H4 (cell line): ENCODE results near the gene SLC13A1. TPM values are rescaled to one million over a fixed set of nuclear protein-coding genes. Genes with fewer than 3 reads are reported as not detected.

ENCODE experiments used
- DNase-seq: peaks from one replicate; pipeline ENCODE4 v3.0.0-alpha.2; 2015; ENCODE audit warnings: low spot score
- total RNA-seq: library from RNA; depleted of rRNA; stranded (reverse); fragments of >200 nt; shearing (Covaris generic); gene quantifications from 2 replicates; pipeline ENCODE4 v1.2.3, GENCODE V29; 2014

The SLC13A1 gene
- total RNA-seq, 1 experiment from 2014 or later, result not detected

DNA sequence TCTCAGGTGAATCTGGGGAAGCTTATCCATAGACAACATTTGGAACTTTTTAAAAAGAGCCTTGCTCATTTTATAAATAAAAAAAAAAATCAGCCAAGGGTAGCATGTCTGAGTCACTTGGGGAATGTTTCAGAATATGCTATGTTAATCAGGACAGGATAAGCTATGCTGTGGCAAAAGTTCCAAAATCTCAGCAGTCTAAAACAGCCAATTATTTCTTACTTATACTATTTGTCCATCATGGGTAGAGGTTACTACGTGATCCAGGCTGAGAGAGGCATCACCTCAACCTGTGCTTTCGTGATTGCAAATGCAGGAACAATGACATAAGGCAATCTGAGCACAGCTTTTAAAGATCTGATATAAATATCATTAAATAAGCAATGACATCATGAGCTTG, 6.5 kb downstream of the SLC13A1 start:
- peak; percentile 39 for DNase-seq

DNA sequence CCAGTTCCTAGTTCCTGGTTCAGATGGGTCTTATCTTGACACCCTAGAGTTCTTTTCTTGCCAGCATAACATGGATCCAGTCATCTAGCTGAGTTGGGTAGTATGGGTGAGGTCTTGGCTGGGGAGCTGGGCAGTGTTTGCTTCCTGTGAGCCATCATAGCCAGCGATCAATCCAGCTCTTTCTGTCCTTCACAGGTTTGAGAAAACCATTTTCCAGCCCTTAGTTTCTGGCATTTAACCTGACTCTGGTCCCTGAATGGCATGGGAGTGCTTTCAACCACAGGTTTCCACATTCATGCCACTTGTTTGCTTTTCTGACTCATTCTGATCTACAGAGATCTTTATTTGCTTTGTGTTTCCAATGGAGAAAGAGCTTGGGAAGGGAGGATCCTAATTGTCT, 8.6 kb downstream of the SLC13A1 start:
- DNase-seq, result peak; percentile 69

DNA sequence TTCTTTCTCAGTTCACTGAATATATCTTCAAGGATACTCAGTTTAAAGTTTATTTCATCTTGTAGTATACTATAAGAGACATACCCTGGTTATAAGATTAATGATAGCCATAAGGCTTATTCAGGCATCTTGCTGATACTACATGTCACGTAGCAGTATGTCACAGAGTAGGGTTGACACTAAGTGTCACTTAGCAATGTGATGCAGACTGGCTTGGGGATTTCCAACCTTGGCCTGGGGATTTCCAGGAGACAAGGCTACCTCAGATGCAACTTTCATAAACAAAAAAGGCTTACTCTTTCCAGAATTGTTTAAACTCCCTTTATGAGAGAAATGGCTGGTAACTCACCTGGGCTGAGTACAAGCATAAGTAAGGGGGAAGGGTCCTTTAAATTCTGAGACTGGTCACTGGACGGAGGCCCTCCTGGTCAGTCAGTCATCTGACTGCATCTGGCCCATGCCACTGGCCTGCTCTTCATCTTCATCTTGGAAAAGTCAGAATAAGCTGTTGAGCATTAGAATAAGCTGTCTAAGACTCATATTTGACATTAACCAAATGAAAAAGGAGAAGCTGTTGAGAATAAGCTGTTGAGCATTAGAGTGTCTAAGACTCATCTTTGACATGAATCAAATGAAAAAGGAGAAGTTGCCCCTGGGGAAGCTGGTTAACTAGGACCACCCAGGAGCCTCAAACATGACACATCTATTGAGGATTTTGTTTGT, 9.5 kb downstream of the SLC13A1 start:
- no peak for DNase-seq

DNA sequence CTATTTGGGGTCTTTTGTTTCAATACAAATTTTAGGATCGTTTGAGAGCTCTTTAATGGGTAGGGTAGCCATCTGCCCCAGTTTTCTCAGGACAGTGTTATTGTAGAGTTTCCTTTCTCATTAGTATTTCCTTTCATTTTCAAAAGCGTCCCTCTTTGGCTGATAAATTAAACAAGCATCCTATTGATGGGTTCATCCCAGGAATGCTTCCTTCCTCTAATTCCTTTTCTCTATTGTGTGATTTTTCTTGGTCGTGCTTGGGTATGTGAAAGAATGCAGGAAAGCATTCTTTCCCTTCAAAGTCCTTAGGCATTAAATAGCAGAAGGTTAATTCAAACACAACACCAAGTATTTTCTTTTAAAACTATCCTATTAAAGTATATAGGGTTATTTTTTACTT, 14.0 kb downstream of the SLC13A1 start:
- no peak for DNase-seq

DNA sequence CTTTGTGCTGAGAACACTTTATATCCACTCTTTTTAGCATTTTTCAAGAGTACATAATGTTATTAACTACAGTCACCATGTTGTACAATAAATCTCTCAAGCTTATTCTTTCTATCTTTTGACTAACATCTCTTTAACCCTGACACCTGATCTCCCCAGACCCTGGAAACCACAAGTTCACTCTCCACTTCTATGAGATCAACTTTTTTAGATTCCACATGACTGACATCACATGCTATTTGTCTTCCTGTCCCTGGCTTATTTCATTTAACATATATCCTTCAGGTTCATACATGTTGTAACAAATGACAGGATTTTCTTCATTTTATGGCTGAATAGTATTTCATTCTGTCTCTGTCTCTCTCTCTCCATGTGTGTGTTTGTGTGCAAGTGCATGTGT, 15.5 kb downstream of the SLC13A1 start:
- DNase-seq, result no peak

DNA sequence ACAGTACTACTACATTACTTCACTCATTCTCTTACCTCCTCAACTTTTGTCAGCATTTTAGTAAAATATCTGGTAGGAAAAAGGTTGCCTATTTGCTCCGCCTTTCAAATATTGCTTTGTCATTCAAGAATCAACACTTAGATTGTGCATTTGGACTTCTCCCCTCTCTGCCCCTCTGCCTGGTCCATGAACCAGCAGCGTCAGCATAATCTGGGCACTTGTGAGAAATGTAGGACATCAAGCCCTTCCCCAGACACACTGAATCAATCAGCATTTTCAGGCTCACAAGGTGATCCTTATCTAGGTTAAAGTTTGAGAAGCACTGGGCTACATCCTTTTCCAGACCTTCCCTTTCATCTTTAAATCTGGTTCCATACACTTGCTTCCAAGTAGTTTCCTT, 16.3 kb downstream of the SLC13A1 start:
- no peak for DNase-seq

DNA sequence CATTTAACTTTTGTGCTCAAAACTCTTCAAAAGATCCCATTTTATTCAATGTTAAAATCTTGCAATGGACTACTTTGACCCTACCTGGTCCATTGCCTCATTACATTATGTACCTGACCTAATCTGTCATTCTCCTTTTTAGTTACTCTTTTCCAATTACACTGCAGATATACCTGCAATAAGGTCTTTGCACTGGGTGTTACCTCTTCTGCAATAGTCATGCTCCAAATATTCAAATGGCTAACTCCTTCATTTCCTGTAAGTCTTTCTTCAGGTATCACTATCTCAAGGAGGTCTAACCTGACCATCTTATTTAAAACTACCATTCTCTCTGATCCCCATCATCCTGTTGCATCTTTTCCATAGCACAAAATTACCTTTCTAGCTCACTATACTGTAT, 22.3 kb downstream of the SLC13A1 start:
- DNase-seq, result no peak

DNA sequence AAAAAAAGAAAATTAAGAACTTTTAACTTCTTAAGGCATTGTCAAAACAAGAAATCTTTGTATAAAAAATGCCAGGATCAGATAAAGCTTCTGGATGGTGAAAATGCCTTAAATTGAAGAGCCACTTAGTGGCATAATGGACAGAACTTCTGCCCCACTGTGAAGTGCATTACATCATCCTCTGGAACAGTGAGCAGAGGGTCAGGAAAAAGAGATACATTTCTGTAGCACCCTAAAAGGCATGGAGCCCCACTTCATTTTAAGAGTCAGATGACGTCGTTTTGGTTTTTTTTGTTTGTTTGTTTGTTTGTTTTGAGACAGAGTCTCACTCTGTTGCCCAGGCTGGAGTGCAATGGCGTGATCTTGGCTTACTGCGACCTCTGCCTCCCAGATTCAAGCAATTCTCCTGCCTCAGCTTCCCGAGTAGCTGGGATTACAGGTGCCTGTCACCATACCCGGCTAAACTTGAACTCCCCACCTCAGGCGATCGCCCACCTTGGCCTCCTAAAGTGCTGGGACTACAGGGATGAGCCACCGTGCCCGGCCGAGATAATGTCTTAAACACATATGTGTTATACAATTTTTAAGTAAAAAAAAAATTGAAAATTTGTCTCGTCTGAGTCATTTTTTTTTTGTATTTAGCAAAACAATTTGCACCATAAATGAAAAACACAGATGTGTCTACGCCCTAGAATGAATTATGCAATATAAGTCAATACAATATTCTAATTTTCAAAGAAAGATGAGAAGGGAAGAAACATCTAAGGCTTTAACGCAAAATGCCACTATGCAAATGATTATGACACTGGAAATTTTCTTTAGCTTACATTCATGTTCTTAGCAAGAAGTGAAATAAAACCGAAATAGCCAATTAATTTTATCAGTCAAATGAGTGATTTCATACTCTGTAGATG, 29.2 kb downstream of the SLC13A1 start:
- no peak for DNase-seq

DNA sequence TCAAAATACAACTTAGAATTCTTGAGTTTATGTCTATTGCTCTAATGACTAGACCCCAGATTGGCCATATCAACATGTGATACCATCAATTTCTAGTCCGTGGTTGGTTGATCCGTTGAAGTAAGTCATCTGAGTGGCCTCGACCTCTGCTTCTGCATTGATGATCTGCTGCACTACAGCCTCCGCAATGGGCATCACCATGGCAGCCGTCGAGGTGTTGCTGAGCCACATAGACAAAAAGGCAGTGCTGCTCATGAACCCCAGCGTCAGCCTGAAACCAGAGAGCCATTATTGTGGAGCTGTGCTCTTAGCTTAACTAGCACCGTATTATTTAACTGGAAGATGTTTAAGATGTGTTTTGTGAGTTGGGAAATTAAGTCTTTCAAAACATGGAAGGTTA, 30.7 kb downstream of the SLC13A1 start:
- DNase-seq, result no peak

DNA sequence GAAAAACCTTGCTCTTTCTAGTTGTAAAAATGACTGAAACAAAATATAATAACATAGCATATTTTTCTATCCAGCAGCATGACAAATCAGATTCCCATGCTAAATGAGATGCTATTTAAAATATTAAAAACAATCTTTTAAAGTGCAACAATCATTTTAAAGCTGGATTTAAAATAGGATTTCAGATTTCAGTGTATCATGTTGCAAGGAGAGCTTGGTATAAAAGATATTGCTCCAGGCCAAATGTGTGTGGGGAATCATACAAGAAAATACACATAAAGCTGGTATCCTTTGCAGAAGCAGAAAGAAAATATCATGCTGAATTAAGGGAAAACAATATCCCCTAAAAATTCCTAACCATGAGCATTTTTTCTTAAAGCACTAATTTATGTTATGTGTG, 42.2 kb downstream of the SLC13A1 start:
- DNase-seq, result no peak

DNA sequence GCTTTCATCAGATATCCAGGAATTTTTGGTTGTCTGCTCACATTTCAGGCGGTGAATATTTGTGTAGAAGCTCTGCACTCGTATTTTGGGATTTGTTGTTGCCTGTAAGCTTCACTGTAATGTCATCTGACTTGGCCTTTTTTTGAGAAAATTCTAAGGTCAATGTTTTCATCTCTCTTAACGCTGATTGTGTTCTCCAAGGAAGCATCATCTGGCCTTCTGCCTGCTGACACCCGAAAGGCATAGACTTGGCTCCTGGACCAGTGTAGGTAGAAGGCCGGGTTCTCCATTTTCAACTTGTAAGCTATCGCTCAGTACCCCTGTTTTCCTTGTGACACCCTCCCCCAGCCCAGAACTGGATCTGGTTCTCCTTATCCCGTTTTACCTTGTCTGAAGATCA, 44.2 kb downstream of the SLC13A1 start:
- DNase-seq, result no peak

DNA sequence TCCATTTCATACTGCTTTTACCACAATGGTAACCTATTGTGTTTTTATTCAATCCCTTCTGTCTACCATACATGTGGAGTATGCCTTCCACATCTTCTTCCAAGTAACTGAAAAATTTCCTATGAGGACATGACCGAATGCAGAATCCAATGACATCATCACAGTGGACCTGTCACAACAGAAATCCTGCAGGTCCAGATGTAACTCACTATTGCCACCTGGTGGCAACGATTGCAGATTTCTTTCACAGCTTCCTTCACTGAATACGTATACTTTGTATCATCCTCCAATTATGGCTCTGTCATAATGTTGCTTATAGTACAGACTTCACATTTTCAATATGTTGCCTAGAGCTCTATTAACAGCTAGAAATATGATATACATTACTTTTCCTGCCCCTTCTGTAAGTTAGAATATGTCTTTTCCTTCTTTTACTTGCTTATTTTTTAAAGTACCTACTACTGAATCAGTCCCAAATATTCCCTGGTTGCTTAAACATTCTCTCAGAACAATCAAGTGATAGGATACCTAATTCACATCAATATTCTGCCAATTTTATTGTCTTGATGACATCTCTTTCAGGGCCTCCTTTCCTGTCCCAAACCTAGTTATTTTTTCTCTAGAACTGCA, 45.4 kb downstream of the SLC13A1 start:
- peak; percentile 87 for DNase-seq

DNA sequence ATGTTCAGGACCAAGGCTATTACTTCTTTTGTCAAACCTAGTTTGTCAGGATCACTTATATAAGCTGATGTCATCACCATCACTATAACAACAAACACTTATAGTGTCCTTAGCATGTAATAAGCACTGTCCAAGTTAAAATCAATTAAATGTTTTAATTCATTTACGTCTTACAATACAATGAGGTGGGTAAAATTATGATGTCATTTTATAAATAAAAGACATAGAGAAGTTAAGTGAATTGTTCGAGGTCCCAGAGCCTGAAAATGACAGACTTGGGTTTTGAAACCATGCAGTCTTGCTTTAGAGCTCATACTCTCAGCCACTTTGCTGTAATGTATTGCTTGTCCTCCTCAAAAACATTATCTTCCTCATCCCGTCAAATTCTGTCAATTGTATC, 48.3 kb downstream of the SLC13A1 start:
- DNase-seq, result no peak

DNA sequence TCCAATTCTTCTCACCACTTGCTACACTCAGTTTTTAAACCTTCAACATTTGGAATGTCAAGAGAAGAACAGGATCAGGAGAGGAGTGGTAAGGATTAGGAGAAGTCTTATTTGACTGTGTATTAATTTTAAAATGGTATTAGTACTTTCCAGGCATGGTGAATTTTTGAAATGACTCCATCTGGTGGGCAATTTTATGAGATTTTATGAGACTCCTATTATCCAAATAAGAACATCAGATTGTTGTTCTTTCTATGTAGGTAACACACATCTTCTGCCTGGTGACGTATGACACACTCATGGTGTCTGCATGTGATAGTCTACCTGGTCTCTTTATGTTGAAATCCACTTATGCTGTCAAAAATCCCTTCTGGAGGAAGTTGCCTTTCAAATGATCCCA, 51.0 kb downstream of the SLC13A1 start:
- no peak for DNase-seq

DNA sequence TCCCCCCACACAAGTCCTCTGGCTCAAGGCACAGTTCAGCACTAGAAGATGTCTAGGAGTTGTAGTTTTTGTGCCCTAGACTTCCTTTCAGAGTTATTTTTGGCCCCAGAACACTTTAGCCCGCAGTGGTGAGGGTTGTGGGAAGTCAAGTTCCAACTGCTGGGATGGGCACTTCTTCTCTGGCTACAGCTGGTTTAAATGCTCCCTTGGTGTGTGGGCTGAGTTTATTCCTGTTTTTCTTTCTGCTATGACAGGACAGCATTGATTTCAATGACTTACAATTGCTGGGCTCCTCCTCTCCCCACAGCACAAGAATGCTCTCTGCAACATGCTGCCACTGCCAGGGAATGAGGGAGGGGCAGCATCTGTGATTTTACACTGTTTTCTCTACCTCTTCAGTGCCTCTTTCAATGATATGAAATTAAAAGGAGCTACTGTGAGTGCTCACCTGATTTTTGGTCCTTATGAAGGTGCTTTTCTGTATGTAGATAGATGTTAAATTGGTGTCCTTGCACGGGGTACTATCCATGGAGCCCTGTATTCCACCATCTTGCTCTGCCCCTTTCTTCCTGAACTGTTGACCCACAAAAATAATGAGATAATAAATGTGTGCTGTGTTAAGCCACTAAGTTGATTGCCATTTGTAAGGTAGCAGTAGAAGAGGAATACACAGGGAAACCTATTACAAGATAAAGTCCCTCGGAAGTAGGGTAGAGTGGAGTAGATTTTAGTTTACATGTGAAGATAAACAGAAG, 56.3 kb downstream of the SLC13A1 start:
- DNase-seq, result no peak

DNA sequence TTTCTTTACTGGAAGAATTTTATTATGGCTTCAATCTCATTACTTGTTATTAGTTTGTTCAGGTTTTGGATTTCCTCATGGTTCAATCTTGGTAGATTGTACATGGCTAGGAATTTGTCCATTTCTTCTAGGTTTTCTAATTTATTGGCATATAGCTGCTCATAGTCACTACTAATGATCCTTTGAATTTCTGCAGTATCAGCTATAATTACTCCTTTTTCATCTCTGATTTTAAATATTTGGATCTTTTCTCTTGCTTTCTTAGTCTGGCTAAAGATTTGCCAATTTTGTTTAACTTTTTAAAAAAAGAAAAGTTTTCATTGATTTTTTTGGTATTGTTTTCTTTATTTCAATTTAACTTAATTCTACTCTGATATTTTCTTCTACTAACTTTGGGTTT, 59.2 kb downstream of the SLC13A1 start:
- DNase-seq, result no peak

DNA sequence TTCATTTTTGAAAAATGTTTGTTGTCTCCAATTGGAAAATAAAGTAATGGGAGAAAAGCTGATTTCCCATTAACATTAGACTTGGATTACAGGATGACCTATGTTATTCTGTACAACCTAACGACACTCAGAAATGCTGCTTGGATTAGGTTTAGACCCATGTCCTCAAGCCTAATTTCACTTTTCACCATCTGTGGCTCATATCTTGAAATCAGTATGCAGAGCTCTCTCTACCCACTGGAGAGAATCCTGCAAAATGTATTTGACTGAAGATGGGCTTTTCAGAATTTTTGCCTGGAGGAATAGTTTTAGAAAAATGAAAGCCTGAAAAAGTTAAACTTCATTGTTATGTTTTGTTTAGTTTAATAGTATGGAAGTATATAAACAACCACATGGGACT, 63.8 kb downstream of the SLC13A1 start:
- DNase-seq, result no peak

DNA sequence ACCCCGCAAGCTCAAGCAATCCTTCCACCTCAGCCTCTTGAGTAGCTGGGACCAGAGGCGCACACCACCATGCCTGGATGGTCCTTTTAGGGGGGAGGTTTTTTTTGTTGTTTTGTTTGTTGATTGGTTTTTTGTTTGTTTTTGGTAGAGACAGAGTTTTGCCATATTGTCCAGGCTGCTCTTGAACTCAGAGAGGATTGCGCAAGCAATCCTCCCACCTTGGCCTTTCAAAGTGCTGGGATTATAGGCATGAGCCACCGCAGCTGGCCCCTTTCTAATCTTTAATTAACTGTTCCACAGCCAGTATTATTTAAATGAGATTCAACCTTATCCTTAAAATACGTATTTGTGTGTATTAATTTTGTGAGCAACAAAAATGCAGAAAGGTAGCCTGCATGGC, 65.8 kb downstream of the SLC13A1 start:
- DNase-seq, result no peak

DNA sequence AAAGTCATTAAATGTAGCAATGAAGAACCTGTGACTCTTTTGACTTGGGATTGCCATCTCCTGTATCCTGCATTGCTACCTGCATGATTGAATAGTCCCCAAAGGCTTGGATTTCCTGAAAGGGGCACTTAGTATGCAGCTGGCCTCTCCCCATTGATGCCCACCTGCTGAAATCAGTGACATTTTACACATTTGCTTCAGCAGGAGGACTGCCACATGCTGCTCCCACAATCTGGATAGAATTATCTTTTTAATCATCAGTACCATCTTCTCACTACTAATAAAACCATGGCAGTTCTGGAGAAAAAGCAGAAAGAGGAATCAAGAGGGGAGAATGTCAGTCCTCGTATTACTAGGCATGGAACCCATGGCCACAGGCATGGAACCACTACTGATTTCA, 67.8 kb downstream of the SLC13A1 start:
- DNase-seq, result no peak

DNA sequence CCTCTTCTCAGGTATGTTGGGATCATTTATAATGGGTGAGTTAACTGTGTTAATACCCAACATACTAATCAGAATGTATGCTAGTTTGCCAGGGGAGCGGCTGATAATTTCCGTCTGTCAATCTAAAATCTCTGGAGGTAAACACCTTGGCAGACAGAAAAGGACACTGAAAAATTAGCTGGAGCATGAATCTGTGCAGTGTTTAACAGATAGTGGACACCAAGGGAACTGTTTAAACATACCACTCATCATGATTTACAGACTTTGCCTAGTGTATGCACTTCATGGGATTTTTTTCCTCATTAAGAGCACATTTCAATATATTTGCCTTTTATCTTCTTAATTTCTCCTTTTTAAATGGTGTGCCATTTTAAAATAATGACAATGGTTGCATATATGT, 68.2 kb downstream of the SLC13A1 start:
- no peak for DNase-seq

DNA sequence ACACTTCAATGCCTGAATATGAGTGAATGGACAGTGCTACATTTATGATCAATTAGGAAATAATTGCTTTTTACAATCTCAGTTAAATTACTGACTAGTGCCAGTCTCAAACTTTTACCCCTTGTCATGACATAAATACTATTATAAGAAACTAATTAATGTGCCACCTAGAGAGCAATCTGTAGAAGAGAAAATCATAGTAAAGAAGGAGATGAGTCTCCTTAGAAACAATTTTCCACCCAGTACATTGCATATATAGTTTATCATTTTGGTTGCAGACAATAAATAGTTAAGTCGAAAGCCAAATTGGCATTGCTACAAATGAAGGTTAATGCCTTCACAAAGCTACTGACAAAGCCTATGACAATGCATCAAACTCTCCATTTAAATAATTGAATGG, 68.6 kb downstream of the SLC13A1 start:
- DNase-seq, result no peak

DNA sequence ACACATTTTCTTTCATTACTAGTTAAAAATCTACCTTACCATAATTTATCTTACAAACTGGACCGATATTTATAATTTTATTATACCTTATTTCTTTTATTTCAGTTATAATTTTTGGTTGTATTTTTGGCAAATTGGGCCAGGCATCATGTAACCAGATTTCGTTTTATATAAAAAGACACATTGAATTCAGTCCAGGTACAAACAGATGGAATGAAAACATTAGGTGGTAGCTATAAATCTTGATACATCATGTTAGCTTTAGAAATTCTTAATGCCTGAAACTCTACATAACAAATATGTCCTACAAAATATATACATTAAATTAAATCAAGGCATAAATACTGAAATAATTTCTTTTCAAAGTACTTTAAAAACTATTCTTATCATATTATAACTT, 73.1 kb downstream of the SLC13A1 start:
- no peak for DNase-seq
